IMR-90 (cell line): ENCODE data around the gene CLCNKA. TPM values are rescaled to one million over a fixed set of nuclear protein-coding genes. Genes with fewer than 3 reads are reported as not detected.

Experiments used
- ATAC-seq: fragments of 200-7000 bp; cut with Tn5 transposase; 2 replicates; pipeline ENCODE4 v1.9.1; 2020; ENCODE audit warnings: low read depth, mild to moderate bottlenecking, moderate library complexity
- BruUV-seq: library from RNA; stranded (reverse); fragments of 400-500 nt; replicated peaks from 2 replicates; lab custom pipeline; 2021; lab: Mats Ljungman, UMichigan
- CTCF ChIA-PET: fragments of 300-600 bp; formaldehyde crosslinking; extraction: SDS; loops from one replicate; lab custom pipeline; 2021; ENCODE audit warnings: antibody characterized with exemption; lab: Yijun Ruan, JAX
- POLR2A ChIA-PET: fragments of 300-600 bp; sonication (Branson Sonifier 250); formaldehyde crosslinking; loops from one replicate; lab custom pipeline; 2022; ENCODE audit warnings: antibody characterized with exemption; ENCODE audit not compliant: unreplicated experiment; lab: Charles Lee
- DNase-seq: peaks from one replicate; pipeline ENCODE4 v3.0.0; 2013
- H2AFZ ChIP-seq: replicated peaks from 2 replicates; pipeline ENCODE3; 2013; ENCODE audit warnings: low read length, mild to moderate bottlenecking; ENCODE audit not compliant: poor library complexity
- H2AK5ac ChIP-seq: 2 replicates; pipeline ENCODE4 v1.6.1; 2013; ENCODE audit warnings: low read depth, low read length, inconsistent platforms
- H2AK9ac ChIP-seq: replicated peaks from 2 replicates; pipeline ENCODE3; 2013; ENCODE audit warnings: mild to moderate bottlenecking, low read depth, low read length, moderate library complexity; ENCODE audit not compliant: poor library complexity
- H2BK120ac ChIP-seq: 2 replicates; pipeline ENCODE4 v1.6.1; 2013; ENCODE audit warnings: low read depth, low read length, inconsistent platforms
- H2BK15ac ChIP-seq: 3 replicates; pipeline ENCODE4 v1.6.1; 2013; ENCODE audit warnings: low read depth, low read length, inconsistent platforms
- H2BK20ac ChIP-seq: 2 replicates; pipeline ENCODE4 v1.6.1; 2013; ENCODE audit warnings: low read depth, mild to moderate bottlenecking, inconsistent platforms, low read length, moderate library complexity
- H2BK5ac ChIP-seq: 2 replicates; pipeline ENCODE4 v1.6.1; 2013; ENCODE audit warnings: mild to moderate bottlenecking, low read depth, low read length, inconsistent platforms; ENCODE audit not compliant: poor library complexity, severe bottlenecking
- H3K14ac ChIP-seq: replicated peaks from 2 replicates; pipeline ENCODE4 v1.6.1; 2013; ENCODE audit warnings: low read depth, low read length, inconsistent platforms
- H3K18ac ChIP-seq: 2 replicates; pipeline ENCODE4 v1.6.1; 2013; ENCODE audit warnings: low read depth, low read length, control low read depth
- H3K23ac ChIP-seq: 2 replicates; pipeline ENCODE4 v1.6.1; 2013; ENCODE audit warnings: low read depth, low read length, inconsistent platforms
- H3K27ac ChIP-seq: 2 replicates; pipeline ENCODE4 v1.5.1; 2013; ENCODE audit warnings: mild to moderate bottlenecking, control low read depth, low read length; ENCODE audit not compliant: insufficient read depth
- H3K27me3 ChIP-seq: 2 replicates; pipeline ENCODE4 v1.6.1; 2013; ENCODE audit warnings: low read length; ENCODE audit not compliant: control insufficient read depth, insufficient read depth
- H3K36me3 ChIP-seq: 2 replicates; pipeline ENCODE4 v1.6.1; 2013; ENCODE audit warnings: low read length, mixed read lengths; ENCODE audit not compliant: control insufficient read depth, insufficient read depth
- H3K4ac ChIP-seq: 2 replicates; pipeline ENCODE4 v1.6.1; 2013; ENCODE audit warnings: low read depth, low read length, inconsistent platforms
- H3K4me1 ChIP-seq: 2 replicates; pipeline ENCODE4 v1.6.1; 2013; ENCODE audit warnings: low read length, mixed read lengths; ENCODE audit not compliant: control insufficient read depth, insufficient read depth
- H3K4me2 ChIP-seq: 2 replicates; pipeline ENCODE4 v1.6.1; 2013; ENCODE audit warnings: low read depth, mild to moderate bottlenecking, control low read depth, low read length, moderate library complexity
- H3K4me3 ChIP-seq: 2 replicates; pipeline ENCODE4 v1.5.1; 2013; ENCODE audit warnings: low read depth, mild to moderate bottlenecking, control low read depth, low read length, moderate library complexity; ENCODE audit not compliant: insufficient read depth
- H3K56ac ChIP-seq: 2 replicates; pipeline ENCODE4 v1.6.1; 2013; ENCODE audit warnings: low read length, inconsistent platforms; ENCODE audit not compliant: insufficient read depth; ENCODE audit errors: extremely low read depth
- H3K79me1 ChIP-seq, 2 experiments: 2 replicates each; pipeline ENCODE4 v1.6.1; 2013; ENCODE audit warnings: low read length in 2 of 2, inconsistent platforms in 1 of 2, low read depth in 1 of 2
- H3K9ac ChIP-seq: 2 replicates; pipeline ENCODE4 v1.6.1; 2013; ENCODE audit warnings: low read depth, low read length, control low read depth
- H3K9me1 ChIP-seq: 2 replicates; pipeline ENCODE4 v1.6.1; 2013; ENCODE audit warnings: low read length, inconsistent platforms; ENCODE audit not compliant: insufficient read depth
- H3K9me3 ChIP-seq: 2 replicates; pipeline ENCODE4 v1.6.1; 2013; ENCODE audit warnings: low read length; ENCODE audit not compliant: control insufficient read depth, insufficient read depth
- H4K20me1 ChIP-seq: 2 replicates; pipeline ENCODE4 v1.6.1; 2013; ENCODE audit warnings: low read length, inconsistent platforms; ENCODE audit not compliant: insufficient read depth
- H4K5ac ChIP-seq: 2 replicates; pipeline ENCODE4 v1.6.1; 2013; ENCODE audit warnings: mild to moderate bottlenecking, low read depth, low read length, control low read depth
- H4K8ac ChIP-seq, 2 experiments: 2 replicates each; pipeline ENCODE4 v1.6.1; 2013; ENCODE audit warnings: low read depth in 2 of 2, low read length in 2 of 2, control low read depth in 1 of 2, inconsistent platforms in 1 of 2
- H4K91ac ChIP-seq: 2 replicates; pipeline ENCODE4 v1.6.1; 2013; ENCODE audit warnings: low read depth, low read length, inconsistent platforms; ENCODE audit not compliant: insufficient read depth
- CEBPB ChIP-seq: IDR thresholded peaks from 2 replicates; pipeline ENCODE4 v1.6.1; 2012; ENCODE audit warnings: low read depth, low read length, improper control_type of control experiment
- CHD1 ChIP-seq: IDR thresholded peaks from 2 replicates; pipeline ENCODE4 v1.6.1; 2012; ENCODE audit warnings: low read depth, low read length, improper control_type of control experiment
- ELK1 ChIP-seq: fragments of 150-350 bp; IDR thresholded peaks from 2 replicates; pipeline ENCODE4 v1.6.1; 2016; ENCODE audit warnings: low read depth, mild to moderate bottlenecking, low read length, moderate library complexity, borderline replicate concordance
- FOS ChIP-seq: fragments of 150-350 bp; IDR thresholded peaks from 2 replicates; pipeline ENCODE4 v1.6.1; 2016; ENCODE audit warnings: low read depth, low read length
- MAFK ChIP-seq: IDR thresholded peaks from 2 replicates; pipeline ENCODE4 v1.6.1; 2012; ENCODE audit warnings: low read depth, low read length, improper control_type of control experiment
- MAZ ChIP-seq: IDR thresholded peaks from 2 replicates; pipeline ENCODE4 v1.6.1; 2012; ENCODE audit warnings: low read depth, mild to moderate bottlenecking, low read length, improper control_type of control experiment, moderate library complexity, borderline replicate concordance
- MXI1 ChIP-seq: IDR thresholded peaks from 2 replicates; pipeline ENCODE4 v1.6.1; 2012; ENCODE audit warnings: low read depth, mild to moderate bottlenecking, low read length, moderate library complexity, borderline replicate concordance
- RAD21 ChIP-seq: IDR thresholded peaks from 2 replicates; pipeline ENCODE4 v1.6.1; 2012; ENCODE audit warnings: low read length, improper control_type of control experiment
- RFX5 ChIP-seq: IDR thresholded peaks from 2 replicates; pipeline ENCODE4 v1.8.0; 2012; ENCODE audit warnings: low read depth, mild to moderate bottlenecking, low read length, moderate library complexity
- SMC3 ChIP-seq: fragments of 150-350 bp; IDR thresholded peaks from 2 replicates; pipeline ENCODE4 v1.6.1; 2016; ENCODE audit warnings: low read depth, mild to moderate bottlenecking, antibody characterized with exemption, low read length, moderate library complexity
- WGBS, 2 experiments: methylation state at CpG; one replicate each; pipeline versions ENCODE4 v1.1.5 to v1.1.7; 2013; ENCODE audit warnings: missing lambda C conversion rate in 2 of 2; ENCODE audit not compliant: insufficient read length in 1 of 2; ENCODE audit errors: extremely low coverage in 2 of 2; 5-methylcytosine and 5-hydroxymethylcytosine counted together
- dilution Hi-C: fragments of 300-500 bp; cut with HindIII; formaldehyde crosslinking; loops from one replicate; pipeline ENCODE4 v1.14.3; 2018; ENCODE audit warnings: low sequenced_read_pairs; ENCODE audit not compliant: unreplicated experiment
- in situ Hi-C: fragments of 300-500 bp; cut with MboI; formaldehyde crosslinking; loops from 3 replicates; pipeline ENCODE4 v1.14.3; 2019; ENCODE audit warnings: low sequenced_read_pairs, inconsistent platforms, mixed read lengths
- intact Hi-C: fragments of 100-400 bp; cut with micrococcal nuclease; formaldehyde crosslinking; loops from 2 replicates; pipeline ENCODE4 v1.10.0; 2022
- polyA plus RNA-seq, 3 experiments: library from polyadenylated mRNA; depleted of rRNA; stranded (reverse); fragments of >200 nt; gene quantifications; 2 replicates each; pipeline ENCODE4 v1.2.3, GENCODE V29; 2012; ENCODE audit warnings: low replicate concordance in 1 of 3
- total RNA-seq: library from RNA; depleted of rRNA; stranded (reverse); fragments of >200 nt; gene quantifications from 2 replicates; pipeline ENCODE4 v1.2.3, GENCODE V29; 2012

CLCNKA gene
- total and polyA plus RNA-seq, 2 of the 4 experiments (the other 2 are of a cell fraction), result 0.05 TPM; not detected in 1

GRCh38 chr1:16031551-16031950 lies 9.7 kb downstream of the CLCNKA start:
- H4K5ac ChIP-seq, result no peak overlapping the region
- no peak overlapping the region for H2BK15ac ChIP-seq
- peaks cover 5% of the 10 kb centered on the region for H3K4me1 ChIP-seq
- no peak overlapping the region for H3K27ac ChIP-seq
- no peak overlapping the region for H2AK9ac ChIP-seq
- no peak overlapping the region for H2AFZ ChIP-seq
- no peak overlapping the region for H3K4me3 ChIP-seq
- no peaks in the 10 kb centered on the region for H3K36me3 ChIP-seq
- intact Hi-C loops (no loop called here), dilution Hi-C loops (no loop called here), in situ Hi-C loops (no loop called here)
- no peak overlapping the region for H2AK5ac ChIP-seq
- H2BK120ac ChIP-seq, result no peak overlapping the region
- no peaks in the 10 kb centered on the region for H3K9me1 ChIP-seq
- H2BK5ac ChIP-seq, result no peak overlapping the region
- no peak overlapping the region for H3K18ac ChIP-seq
- no peak for TF ChIP-seq MXI1
- no peak for TF ChIP-seq RAD21
- no peak for TF ChIP-seq CHD1
- TF ChIP-seq RFX5, result no peak
- no peak for TF ChIP-seq SMC3
- TF ChIP-seq MAFK, result no peak
- TF ChIP-seq ELK1, result no peak
- no peak for TF ChIP-seq FOS
- no peak for TF ChIP-seq MAZ
- TF ChIP-seq CEBPB, result no peak
- no TSS peak for BruUV-seq
- H4K20me1 ChIP-seq, result no peaks in the 10 kb centered on the region
- H4K8ac ChIP-seq, result no peak overlapping the region
- ATAC-seq (no peak), DNase-seq (no peak)
- no peak overlapping the region for H3K4ac ChIP-seq
- H3K9me3 ChIP-seq, result no peaks in the 10 kb centered on the region
- H3K27me3 ChIP-seq, result peaks cover 10% of the 10 kb centered on the region
- no peak overlapping the region for H3K56ac ChIP-seq
- no peaks in the 10 kb centered on the region for H3K79me1 ChIP-seq
- no CpG with 5 or more reads among the region's 8 CpGs for WGBS, 2 experiments
- no peak overlapping the region for H2BK20ac ChIP-seq
- no peak overlapping the region for H3K9ac ChIP-seq
- no peak overlapping the region for H4K91ac ChIP-seq
- ChIA-PET POLR2A (no interaction called here), CTCF (interaction anchor here (0.5 to 0.6 kb wide), 2 partner anchors 49 to 91 kb away, joined by 3 to 5 read pairs; no protein-coding TSS in a partner anchor)
- no peak overlapping the region for H3K23ac ChIP-seq
- no peak overlapping the region for H3K14ac ChIP-seq
- no peak overlapping the region for H3K4me2 ChIP-seq
